ENCODE data around the gene SYP. TPM values are rescaled to one million over a fixed set of nuclear protein-coding genes. Genes with fewer than 3 reads are reported as not detected.
A peak's percentile ranks its signal among the peaks of the same experiment; 100 is the strongest.

Gene SYP
- 100 to 1,000 TPM in 1 of 8 experiments, 10 to 100 TPM in 4, 1 to 10 TPM in 2, under 1 TPM in 1; 0.92 to 144 (median 71.8) TPM for total RNA-seq

DNA sequence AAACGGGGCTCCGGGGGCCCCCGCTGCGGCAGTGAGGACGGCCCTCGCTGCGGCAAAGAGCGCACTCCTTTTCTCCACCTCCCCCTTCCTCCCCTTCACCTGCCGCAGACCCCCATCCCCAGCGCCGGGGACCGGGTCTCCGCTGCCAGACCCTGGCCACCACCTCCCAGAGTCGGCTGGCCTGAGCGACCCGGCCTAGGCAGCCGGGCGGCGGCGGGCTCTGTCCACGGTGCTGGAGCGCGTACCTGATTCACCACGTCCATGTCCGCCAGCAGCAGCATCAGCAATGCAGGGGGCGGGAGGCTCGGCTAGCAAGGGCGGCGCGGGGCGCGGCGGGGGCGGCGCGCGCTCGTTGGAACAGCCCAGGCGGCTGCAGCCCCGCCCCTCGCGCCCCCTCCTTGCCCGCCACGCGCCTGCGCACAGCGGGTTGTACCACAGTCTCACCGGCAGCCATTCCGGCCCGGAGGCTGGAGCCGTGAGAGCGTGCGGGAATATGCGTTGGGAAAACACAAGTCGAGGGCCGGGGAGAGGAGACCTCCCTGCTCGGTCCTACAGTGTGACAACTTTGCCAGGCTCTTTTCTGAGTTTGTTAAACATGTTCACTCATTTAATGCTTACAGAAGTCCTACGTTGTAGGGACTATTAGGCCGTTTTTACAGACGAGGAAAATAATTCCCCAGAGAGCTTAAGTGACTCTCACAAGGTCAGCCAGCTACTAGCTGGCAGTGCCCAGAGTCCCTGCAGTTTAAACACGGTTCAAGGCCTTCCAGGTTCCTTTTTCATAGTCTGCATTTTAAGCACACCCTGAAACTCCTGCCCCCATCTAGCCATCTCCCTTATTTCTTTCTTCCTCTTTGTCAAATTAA, at the start of gene SYP:
Gene SYP, minus strand, starts transcription at position 288 of the 866 bp plus-strand sequence. Its CDS starts 7 bp downstream, at position 281.
- Histone ChIP-seq H3K4me3 (peak within 1 kb of the TSS; percentile 55 to 79 (median 72)), H3K4me1 (replicated peaks in 1 of 2) (peaks cover 4 to 5% of the 10 kb centered on the region in 2 donors), H3K27ac (peak within 1 kb of the TSS; percentile 76 to 86)
- WGBS, 10 experiments, result 0 to 37% (median 16%) methylated on average over 1 to 4 of the region's 61 CpGs; no CpG with 5 or more reads in 5 of the 10 experiments
- ATAC-seq (replicated peaks in 6 of 8), result peak; percentile 92 to 100 (median 94)
- in situ Hi-C loops (cut with MboI; ENCODE audit: low pct_unique_long_range_greater_than_20kb in 2 of 9, low sequenced_read_pairs in 9 of 9, unreplicated experiment in 9 of 9), result no loop called here

DNA sequence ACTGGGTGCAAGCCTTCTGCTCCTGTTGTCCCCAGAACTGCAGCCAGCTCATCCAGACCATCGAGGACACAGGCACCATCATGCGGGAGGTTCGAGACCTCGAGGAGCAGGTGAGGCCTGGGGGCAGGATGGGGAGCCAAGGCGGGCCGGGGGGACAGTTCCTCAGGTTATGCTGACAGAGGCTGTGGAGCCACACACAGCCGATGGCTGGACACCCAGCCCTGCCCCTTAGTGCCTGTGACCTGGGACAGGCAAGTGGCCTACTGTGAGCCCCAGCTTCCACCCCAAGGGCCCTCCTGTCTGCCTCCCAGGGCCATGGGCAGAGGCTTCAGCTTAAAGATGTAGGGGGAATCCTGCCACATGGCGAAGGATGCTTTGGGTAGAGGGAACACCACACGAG, 49.6 kb upstream of the SYP start:
- no peak for ATAC-seq (replicated peaks in 6 of 8)
- Histone ChIP-seq H3K27ac (no peak overlapping the region), H3K4me1 (replicated peaks in 1 of 2) (no peaks in the 10 kb centered on the region), H3K4me3 (no peak overlapping the region)
- WGBS, 10 experiments, result no CpG with 5 or more reads among the region's 9 CpGs
- in situ Hi-C loops (cut with MboI; ENCODE audit: low pct_unique_long_range_greater_than_20kb in 2 of 9, low sequenced_read_pairs in 9 of 9, unreplicated experiment in 9 of 9), result no loop called here

DNA sequence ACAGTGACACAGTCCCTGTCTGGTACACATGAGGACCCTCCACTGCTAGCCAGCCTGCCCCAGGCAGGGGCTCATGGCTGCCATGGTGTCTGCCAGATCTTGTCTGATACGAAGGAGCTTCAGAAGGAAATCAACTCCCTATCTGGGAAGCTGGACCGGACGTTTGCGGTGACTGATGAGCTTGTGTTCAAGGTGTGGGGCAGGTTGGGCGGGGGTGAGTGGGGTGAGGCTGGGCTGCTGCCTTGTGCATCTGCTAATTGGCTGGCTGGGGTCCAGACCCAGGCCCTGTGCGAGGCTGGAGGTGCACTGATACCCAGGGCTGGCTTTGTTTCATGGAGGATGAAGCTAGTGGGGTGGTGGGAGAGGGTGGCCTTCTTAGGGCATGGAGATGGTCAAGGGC, 49.1 kb upstream of the SYP start:
- in situ Hi-C loops (cut with MboI; ENCODE audit: low pct_unique_long_range_greater_than_20kb in 2 of 9, low sequenced_read_pairs in 9 of 9, unreplicated experiment in 9 of 9), result no loop called here
- Histone ChIP-seq H3K4me3 (no peak overlapping the region), H3K27ac (no peak overlapping the region), H3K4me1 (replicated peaks in 1 of 2) (no peaks in the 10 kb centered on the region)
- no peak for ATAC-seq (replicated peaks in 6 of 8)
- WGBS, 10 experiments, result no CpG with 5 or more reads among the region's 6 CpGs

DNA sequence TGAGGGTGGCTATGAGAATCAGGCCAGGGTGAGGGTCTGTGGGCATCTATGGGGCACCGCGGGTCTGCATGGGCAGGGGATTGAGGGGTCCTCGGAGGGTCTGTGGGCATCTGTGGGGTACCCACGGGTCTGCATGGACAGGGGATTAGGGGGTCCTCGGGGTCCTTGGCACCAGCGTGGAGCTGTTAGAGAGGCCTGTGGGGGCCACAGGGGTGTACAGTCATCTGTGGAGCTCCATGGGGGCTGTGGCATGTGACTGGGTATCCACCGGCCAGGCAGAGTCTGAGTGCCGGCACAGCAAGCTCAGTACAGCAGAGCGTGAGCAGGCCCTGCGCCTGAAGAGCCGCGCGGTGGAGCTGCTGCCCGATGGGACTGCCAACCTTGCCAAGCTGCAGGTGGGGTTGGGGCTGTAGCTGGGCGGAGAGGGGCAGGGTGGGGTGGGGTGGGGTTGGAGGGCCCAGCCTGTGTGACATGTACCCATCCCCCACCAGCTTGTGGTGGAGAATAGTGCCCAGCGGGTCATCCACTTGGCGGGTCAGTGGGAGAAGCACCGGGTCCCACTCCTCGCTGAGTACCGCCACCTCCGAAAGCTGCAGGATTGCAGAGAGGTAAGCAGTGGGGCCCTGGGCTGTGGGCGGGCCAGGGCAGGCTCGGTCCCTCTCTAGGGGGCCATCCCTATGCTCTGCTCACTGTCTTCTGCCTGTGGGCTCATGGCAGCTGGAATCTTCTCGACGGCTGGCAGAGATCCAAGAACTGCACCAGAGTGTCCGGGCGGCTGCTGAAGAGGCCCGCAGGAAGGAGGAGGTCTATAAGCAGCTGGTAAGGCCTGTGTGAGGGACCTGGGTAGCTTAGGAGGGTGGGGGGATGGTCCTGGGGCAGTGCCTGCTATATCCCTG, 48.2 kb upstream of the SYP start:
- H3K27ac ChIP-seq, result no peak overlapping the region
- in situ Hi-C loops (cut with MboI; ENCODE audit: low pct_unique_long_range_greater_than_20kb in 2 of 9, low sequenced_read_pairs in 9 of 9, unreplicated experiment in 9 of 9), result no loop called here
- H3K4me1 ChIP-seq (replicated peaks in 1 of 2), result no peaks in the 10 kb centered on the region
- H3K4me3 ChIP-seq, result no peak overlapping the region
- 100% methylated on average over 1 of the region's 28 CpGs; no CpG with 5 or more reads in 9 of the 10 experiments for WGBS, 10 experiments
- ATAC-seq (replicated peaks in 6 of 8), result no peak

DNA sequence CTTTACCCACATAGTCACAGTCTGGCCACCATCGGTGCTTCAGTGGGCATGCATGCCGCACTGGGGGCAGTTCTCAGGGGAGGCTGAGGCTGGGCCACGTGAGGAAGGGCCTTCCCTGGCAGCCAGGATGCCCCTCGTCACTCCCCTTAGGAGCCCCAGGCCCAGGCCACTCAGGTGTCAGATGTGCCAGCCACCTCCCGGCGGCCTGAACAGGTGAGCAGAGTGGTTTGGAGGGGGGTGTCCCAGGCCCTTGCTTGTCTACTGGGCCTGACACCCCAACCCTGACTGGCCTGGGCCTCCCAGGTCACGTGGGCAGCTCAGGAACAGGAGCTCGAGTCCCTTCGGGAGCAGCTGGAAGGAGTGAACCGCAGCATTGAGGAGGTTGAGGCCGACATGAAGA, 47.4 kb upstream of the SYP start:
- ATAC-seq (replicated peaks in 6 of 8), result no peak
- Histone ChIP-seq H3K27ac (no peak overlapping the region), H3K4me3 (no peak overlapping the region), H3K4me1 (replicated peaks in 1 of 2) (no peaks in the 10 kb centered on the region)
- WGBS, 10 experiments, result no CpG with 5 or more reads among the region's 11 CpGs
- in situ Hi-C loops (cut with MboI; ENCODE audit: low pct_unique_long_range_greater_than_20kb in 2 of 9, low sequenced_read_pairs in 9 of 9, unreplicated experiment in 9 of 9), result no loop called here

DNA sequence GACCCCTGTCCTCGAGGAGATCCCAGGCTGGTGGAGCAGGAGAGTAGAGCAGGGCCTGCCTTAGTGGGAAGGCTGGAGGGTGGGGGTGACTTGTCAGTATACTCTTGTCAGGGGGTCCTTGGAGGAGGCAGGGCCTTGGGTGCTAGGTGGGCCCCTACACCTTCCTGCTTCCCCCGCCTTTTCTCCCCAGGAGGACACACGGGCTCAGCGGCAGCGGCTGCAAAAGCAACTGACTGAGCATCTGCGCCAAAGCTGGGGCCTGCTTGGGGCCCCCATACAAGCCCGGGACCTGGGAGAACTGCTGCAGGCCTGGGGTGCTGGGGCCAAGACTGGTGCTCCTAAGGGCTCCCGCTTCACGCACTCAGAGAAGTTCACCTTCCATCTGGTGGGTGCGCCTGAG, 46.5 kb upstream of the SYP start:
- ATAC-seq (replicated peaks in 6 of 8), result no peak
- WGBS, 10 experiments, result 40 to 70% methylated on average over 1 to 2 of the region's 10 CpGs; no CpG with 5 or more reads in 8 of the 10 experiments
- Histone ChIP-seq H3K27ac (no peak overlapping the region), H3K4me1 (replicated peaks in 1 of 2) (no peaks in the 10 kb centered on the region), H3K4me3 (no peak overlapping the region)
- in situ Hi-C loops (cut with MboI; ENCODE audit: low pct_unique_long_range_greater_than_20kb in 2 of 9, low sequenced_read_pairs in 9 of 9, unreplicated experiment in 9 of 9), result no loop called here

DNA sequence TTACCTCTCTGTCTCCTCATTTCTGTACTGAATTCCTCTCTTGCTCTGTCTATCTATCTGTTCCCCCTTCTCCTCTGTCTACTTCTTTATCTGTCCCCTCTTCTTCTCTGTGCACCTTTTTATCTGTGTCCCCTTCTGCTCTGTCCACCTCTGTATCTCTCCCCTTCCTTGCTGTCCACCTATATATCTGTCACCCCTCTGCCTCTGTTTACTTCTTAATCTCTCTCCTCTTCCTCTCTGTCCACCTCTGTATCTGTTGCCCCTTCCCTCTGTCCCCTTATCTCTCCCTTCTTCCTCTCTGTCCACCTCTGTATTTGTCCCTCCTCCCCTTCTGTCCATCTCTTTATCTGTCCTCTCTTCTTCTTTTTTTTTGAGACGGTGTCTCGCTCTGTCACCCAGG, 44.2 kb upstream of the SYP start:
- Histone ChIP-seq H3K4me3 (no peak overlapping the region), H3K27ac (no peak overlapping the region), H3K4me1 (replicated peaks in 1 of 2) (no peaks in the 10 kb centered on the region)
- no peak for ATAC-seq (replicated peaks in 6 of 8)
- in situ Hi-C loops (cut with MboI; ENCODE audit: low pct_unique_long_range_greater_than_20kb in 2 of 9, low sequenced_read_pairs in 9 of 9, unreplicated experiment in 9 of 9), result no loop called here
- 80 to 100% (median 92%) methylated on average over 1 to 2 of the region's 2 CpGs; no CpG with 5 or more reads in 5 of the 10 experiments for WGBS, 10 experiments

DNA sequence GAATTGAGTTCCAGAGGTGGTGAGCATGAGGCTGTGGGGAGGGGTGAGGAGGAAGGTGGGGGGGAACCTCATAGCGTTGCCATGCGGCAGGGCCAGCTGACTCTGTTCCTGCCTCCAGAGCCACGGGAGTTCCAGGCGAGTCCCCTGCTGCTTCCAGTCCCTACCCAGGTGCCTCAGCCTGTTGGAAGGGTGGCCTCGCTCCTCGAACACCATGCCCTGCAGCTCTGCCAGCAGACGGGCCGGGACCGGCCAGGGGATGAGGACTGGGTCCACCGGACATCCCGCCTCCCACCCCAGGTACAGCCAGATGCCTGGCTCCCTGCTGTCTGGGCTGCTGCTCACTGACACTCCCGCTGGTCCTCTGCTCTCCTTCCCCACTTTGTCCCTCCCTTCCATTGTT, 43.2 kb upstream of the SYP start:
- 0 to 62% methylated on average over 1 to 5 of the region's 12 CpGs; no CpG with 5 or more reads in 8 of the 10 experiments for WGBS, 10 experiments
- H3K4me3 ChIP-seq, result no peak overlapping the region

DNA sequence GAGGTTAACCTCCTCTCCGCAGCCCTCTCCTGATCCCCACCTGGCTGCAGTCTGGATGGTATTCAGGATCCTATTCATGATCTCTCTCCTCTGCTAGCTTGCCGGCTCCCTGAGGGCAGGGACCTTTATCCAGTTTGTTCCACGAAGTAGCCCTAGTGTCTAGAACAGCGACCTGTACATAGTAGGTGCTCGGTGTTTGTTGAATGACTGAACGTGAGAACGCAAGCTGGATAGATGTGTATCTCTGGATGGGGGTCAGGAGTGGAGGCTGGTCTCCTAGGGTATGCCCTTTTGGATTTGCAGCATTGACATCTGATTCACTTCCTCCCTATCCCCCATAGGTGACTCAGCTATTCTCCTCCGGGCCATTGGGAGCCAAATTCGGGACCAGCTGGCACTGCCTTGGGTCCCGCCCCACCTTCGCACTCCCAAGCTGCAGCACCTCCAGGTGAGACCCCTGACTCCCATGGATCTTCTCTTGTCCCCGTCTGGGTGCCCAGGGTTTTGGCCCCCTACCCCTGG, 42.6 kb upstream of the SYP start:
- H3K27ac ChIP-seq, result no peak overlapping the region
- no peak overlapping the region for H3K4me3 ChIP-seq
- no peak for ATAC-seq (replicated peaks in 6 of 8)
- 72 to 100% (median 93%) methylated on average over 1 to 3 of the region's 12 CpGs; no CpG with 5 or more reads in 6 of the 10 experiments for WGBS, 10 experiments
- no peaks in the 10 kb centered on the region for H3K4me1 ChIP-seq (replicated peaks in 1 of 2)
- in situ Hi-C loops (cut with MboI; ENCODE audit: low pct_unique_long_range_greater_than_20kb in 2 of 9, low sequenced_read_pairs in 9 of 9, unreplicated experiment in 9 of 9), result no loop called here

More for the DNA sequence above, 43.2 kb upstream of the SYP start:
- no peak for ATAC-seq (replicated peaks in 6 of 8)
- no peaks in the 10 kb centered on the region for H3K4me1 ChIP-seq (replicated peaks in 1 of 2)
- in situ Hi-C loops (cut with MboI; ENCODE audit: low pct_unique_long_range_greater_than_20kb in 2 of 9, low sequenced_read_pairs in 9 of 9, unreplicated experiment in 9 of 9), result no loop called here
- no peak overlapping the region for H3K27ac ChIP-seq

DNA sequence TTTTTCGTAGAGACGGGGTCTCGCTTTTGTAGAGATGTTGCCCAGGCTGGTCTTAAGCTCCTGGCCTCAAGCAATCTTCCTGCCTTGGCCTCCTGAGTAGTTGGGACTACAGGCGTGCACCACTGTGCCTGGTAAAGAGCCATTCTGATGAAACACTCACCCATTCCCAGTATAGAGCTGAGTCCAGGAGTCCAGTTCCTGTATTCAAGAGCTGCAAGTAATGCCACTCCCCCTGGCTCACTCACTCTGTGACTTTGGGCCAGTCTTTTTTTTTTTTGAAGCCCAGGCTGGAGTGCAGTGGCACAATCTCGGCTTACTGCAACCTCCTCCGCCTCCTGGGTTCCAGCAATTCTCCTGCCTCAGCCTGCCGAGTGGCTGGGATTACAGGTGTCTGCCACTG, 38.7 kb upstream of the SYP start:
- in situ Hi-C loops (cut with MboI; ENCODE audit: low pct_unique_long_range_greater_than_20kb in 2 of 9, low sequenced_read_pairs in 9 of 9, unreplicated experiment in 9 of 9), result no loop called here
- WGBS, 10 experiments, result 55% methylated on average over 7 of the region's 7 CpGs; no CpG with 5 or more reads in 9 of the 10 experiments

DNA sequence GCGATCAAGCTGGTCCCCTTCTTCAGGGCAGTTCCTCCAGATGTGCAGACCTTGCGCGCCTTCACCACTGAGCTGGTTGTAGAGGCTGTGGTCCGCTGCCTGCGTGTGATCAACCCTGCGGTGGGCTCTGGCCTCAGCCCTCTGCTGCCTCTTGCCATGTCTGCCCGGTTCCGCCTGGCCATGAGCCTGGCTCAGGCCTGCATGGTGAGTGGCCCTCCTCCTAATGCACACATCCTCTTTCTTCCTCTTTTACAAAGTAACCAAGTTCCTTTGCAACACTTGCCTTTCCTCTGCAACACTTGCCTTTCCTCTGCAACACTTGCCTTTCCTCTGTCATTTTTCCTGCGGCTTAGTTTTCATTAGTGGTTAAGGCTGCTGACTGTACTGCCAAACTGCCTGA, 37.1 kb upstream of the SYP start:
- H3K4me1 ChIP-seq (replicated peaks in 1 of 2), result peaks cover 0 to 4% of the 10 kb centered on the region in 2 donors
- 61 to 100% (median 84%) methylated on average over 3 to 7 of the region's 9 CpGs; no CpG with 5 or more reads in 7 of the 10 experiments for WGBS, 10 experiments
- H3K27ac ChIP-seq, result no peak overlapping the region
- in situ Hi-C loops (cut with MboI; ENCODE audit: low pct_unique_long_range_greater_than_20kb in 2 of 9, low sequenced_read_pairs in 9 of 9, unreplicated experiment in 9 of 9), result no loop called here
- H3K4me3 ChIP-seq, result no peak overlapping the region
- no peak for ATAC-seq (replicated peaks in 6 of 8)

More for the DNA sequence above, 38.7 kb upstream of the SYP start:
- Histone ChIP-seq H3K4me3 (no peak overlapping the region), H3K27ac (no peak overlapping the region), H3K4me1 (replicated peaks in 1 of 2) (peaks cover 0 to 4% of the 10 kb centered on the region in 2 donors)
- no peak for ATAC-seq (replicated peaks in 6 of 8)

DNA sequence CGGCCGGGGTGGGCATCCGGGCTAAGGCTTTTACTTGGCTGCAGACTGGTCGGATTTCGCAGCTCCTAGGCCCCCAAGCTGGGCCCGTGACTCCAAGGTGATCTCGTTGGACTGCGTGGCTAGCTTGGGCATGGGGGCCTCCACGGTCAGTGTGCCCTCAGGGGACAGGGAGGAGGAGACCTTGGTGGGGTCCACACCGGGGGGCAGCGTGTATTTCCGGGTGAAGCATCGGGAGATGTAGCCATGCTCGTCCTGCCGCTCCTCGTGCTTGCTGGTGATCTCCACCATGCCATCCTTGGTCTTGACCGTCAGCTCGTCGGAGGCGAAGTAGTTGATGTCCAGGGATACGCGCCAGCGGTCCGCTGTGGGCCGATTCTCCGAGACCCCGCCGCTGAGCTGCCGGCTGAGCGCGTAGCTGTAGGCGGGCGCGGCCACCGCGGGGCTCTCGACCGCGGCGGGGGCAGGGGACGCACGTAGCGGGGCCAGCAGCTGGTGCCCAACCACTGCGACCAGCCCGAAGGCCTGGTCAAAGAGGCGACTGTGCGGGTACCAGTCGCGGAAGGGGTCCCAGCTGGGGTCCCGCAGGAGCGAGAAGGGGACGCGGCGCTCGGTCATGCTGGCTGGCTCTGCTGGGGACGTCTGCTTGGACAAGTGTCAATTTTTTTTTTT, 34.0 kb upstream of the SYP start:
- ATAC-seq (replicated peaks in 6 of 8), result no peak
- Histone ChIP-seq H3K4me3 (no peak overlapping the region), H3K27ac (no peak overlapping the region), H3K4me1 (replicated peaks in 1 of 2) (peaks cover 0 to 4% of the 10 kb centered on the region in 2 donors)
- WGBS, 10 experiments, result no CpG with 5 or more reads among the region's 56 CpGs
- in situ Hi-C loops (cut with MboI; ENCODE audit: low pct_unique_long_range_greater_than_20kb in 2 of 9, low sequenced_read_pairs in 9 of 9, unreplicated experiment in 9 of 9), result no loop called here
